H1 (cell line): Measurements from ENCODE around the gene SHROOM3. TPM values are rescaled to one million over a fixed set of nuclear protein-coding genes. Genes with fewer than 3 reads are reported as not detected.

Experiments used
- CEBPB ChIP-seq: IDR thresholded peaks from 2 replicates; pipeline ENCODE4 v1.6.1; 2012; ENCODE audit warnings: low read depth, low read length
- CREB1 ChIP-seq: IDR thresholded peaks from 2 replicates; pipeline ENCODE4 v1.6.1; 2012; ENCODE audit warnings: inconsistent platforms
- CTCF ChIP-seq, 3 experiments: IDR thresholded peaks; 1 replicate in 2 of 3; 2 replicates in 1 of 3; pipeline versions ENCODE4 v1.5.1 to v1.6.1; 2011; ENCODE audit warnings: low read length in 3 of 3, mild to moderate bottlenecking in 3 of 3, inconsistent platforms in 2 of 3, low read depth in 1 of 3, moderate library complexity in 1 of 3; ENCODE audit not compliant: insufficient read depth in 1 of 3; ENCODE audit errors: control extremely low read depth in 1 of 3
- RXRA ChIP-seq: IDR thresholded peaks from 2 replicates; pipeline ENCODE4 v1.6.1; 2011; ENCODE audit warnings: low read depth, mild to moderate bottlenecking, low read length, moderate library complexity; ENCODE audit not compliant: insufficient read depth
- SP1 ChIP-seq: IDR thresholded peaks from 2 replicates; pipeline ENCODE4 v1.6.1; 2011; ENCODE audit warnings: low read depth, low read length
- polyA plus RNA-seq, 7 experiments: library from polyadenylated mRNA; depleted of rRNA in 3 of 7; stranded (reverse) in 5 of 7; unstranded in 2 of 7; fragments of >200 nt in 5 of 7; fragments of 200-250 nt in 2 of 7; gene quantifications; 1 replicate in 5 of 7; 2 replicates in 1 of 7; 4 replicates in 1 of 7; pipeline versions ENCODE4 v1.2.1 to v1.2.3, GENCODE V29; 2011 to 2013; ENCODE audit warnings: missing spikeins in 2 of 7, mixed read lengths in 2 of 7
- total RNA-seq: library from RNA; stranded (reverse); fragmentation: NEBNext Ultra II Directional; extraction: Animal tissue kit (Norgen Biotek cat#: 25700); gene quantifications from 2 replicates; pipeline ENCODE4 v1.2.1, GENCODE V29; 2021
- TF ChIP-seq, protein P1 (sequence below): IDR thresholded peaks from 2 replicates; pipeline ENCODE4 v1.6.1; 2012; ENCODE audit warnings: inconsistent platforms
- TF ChIP-seq, protein P2 (sequence below): fragments of 300-600 bp; sonication (generic); IDR thresholded peaks from 2 replicates; pipeline ENCODE4 v1.7.1; 2012; ENCODE audit warnings: low read length, moderate library complexity, mild to moderate bottlenecking, inconsistent platforms; ENCODE audit not compliant: insufficient replicate concordance

Gene SHROOM3
- total and polyA plus RNA-seq, 2 of the 8 experiments (the other 6 are each of a cell fraction or from before 2014, with no cell fraction given) = 15.8 to 34.0 TPM

GRCh38 chr4:76758996-76759395 lies 324.0 kb downstream of the SHROOM3 start (continued):
- no peak for TF ChIP-seq RXRA
- no peak for TF ChIP-seq CTCF (IDR thresholded peaks at IDR 0.05; ENCODE audit: control extremely low read depth in 1 of 3, insufficient read depth in 1 of 3, low read depth in 1 of 3, low read length in 3 of 3)
- TF ChIP-seq SP1 = no peak
- TF ChIP-seq CREB1 = no peak
- TF ChIP-seq, protein P1, sequence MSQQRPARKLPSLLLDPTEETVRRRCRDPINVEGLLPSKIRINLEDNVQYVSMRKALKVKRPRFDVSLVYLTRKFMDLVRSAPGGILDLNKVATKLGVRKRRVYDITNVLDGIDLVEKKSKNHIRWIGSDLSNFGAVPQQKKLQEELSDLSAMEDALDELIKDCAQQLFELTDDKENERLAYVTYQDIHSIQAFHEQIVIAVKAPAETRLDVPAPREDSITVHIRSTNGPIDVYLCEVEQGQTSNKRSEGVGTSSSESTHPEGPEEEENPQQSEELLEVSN = no peak
- no peak for TF ChIP-seq CEBPB
- TF ChIP-seq, protein P2, sequence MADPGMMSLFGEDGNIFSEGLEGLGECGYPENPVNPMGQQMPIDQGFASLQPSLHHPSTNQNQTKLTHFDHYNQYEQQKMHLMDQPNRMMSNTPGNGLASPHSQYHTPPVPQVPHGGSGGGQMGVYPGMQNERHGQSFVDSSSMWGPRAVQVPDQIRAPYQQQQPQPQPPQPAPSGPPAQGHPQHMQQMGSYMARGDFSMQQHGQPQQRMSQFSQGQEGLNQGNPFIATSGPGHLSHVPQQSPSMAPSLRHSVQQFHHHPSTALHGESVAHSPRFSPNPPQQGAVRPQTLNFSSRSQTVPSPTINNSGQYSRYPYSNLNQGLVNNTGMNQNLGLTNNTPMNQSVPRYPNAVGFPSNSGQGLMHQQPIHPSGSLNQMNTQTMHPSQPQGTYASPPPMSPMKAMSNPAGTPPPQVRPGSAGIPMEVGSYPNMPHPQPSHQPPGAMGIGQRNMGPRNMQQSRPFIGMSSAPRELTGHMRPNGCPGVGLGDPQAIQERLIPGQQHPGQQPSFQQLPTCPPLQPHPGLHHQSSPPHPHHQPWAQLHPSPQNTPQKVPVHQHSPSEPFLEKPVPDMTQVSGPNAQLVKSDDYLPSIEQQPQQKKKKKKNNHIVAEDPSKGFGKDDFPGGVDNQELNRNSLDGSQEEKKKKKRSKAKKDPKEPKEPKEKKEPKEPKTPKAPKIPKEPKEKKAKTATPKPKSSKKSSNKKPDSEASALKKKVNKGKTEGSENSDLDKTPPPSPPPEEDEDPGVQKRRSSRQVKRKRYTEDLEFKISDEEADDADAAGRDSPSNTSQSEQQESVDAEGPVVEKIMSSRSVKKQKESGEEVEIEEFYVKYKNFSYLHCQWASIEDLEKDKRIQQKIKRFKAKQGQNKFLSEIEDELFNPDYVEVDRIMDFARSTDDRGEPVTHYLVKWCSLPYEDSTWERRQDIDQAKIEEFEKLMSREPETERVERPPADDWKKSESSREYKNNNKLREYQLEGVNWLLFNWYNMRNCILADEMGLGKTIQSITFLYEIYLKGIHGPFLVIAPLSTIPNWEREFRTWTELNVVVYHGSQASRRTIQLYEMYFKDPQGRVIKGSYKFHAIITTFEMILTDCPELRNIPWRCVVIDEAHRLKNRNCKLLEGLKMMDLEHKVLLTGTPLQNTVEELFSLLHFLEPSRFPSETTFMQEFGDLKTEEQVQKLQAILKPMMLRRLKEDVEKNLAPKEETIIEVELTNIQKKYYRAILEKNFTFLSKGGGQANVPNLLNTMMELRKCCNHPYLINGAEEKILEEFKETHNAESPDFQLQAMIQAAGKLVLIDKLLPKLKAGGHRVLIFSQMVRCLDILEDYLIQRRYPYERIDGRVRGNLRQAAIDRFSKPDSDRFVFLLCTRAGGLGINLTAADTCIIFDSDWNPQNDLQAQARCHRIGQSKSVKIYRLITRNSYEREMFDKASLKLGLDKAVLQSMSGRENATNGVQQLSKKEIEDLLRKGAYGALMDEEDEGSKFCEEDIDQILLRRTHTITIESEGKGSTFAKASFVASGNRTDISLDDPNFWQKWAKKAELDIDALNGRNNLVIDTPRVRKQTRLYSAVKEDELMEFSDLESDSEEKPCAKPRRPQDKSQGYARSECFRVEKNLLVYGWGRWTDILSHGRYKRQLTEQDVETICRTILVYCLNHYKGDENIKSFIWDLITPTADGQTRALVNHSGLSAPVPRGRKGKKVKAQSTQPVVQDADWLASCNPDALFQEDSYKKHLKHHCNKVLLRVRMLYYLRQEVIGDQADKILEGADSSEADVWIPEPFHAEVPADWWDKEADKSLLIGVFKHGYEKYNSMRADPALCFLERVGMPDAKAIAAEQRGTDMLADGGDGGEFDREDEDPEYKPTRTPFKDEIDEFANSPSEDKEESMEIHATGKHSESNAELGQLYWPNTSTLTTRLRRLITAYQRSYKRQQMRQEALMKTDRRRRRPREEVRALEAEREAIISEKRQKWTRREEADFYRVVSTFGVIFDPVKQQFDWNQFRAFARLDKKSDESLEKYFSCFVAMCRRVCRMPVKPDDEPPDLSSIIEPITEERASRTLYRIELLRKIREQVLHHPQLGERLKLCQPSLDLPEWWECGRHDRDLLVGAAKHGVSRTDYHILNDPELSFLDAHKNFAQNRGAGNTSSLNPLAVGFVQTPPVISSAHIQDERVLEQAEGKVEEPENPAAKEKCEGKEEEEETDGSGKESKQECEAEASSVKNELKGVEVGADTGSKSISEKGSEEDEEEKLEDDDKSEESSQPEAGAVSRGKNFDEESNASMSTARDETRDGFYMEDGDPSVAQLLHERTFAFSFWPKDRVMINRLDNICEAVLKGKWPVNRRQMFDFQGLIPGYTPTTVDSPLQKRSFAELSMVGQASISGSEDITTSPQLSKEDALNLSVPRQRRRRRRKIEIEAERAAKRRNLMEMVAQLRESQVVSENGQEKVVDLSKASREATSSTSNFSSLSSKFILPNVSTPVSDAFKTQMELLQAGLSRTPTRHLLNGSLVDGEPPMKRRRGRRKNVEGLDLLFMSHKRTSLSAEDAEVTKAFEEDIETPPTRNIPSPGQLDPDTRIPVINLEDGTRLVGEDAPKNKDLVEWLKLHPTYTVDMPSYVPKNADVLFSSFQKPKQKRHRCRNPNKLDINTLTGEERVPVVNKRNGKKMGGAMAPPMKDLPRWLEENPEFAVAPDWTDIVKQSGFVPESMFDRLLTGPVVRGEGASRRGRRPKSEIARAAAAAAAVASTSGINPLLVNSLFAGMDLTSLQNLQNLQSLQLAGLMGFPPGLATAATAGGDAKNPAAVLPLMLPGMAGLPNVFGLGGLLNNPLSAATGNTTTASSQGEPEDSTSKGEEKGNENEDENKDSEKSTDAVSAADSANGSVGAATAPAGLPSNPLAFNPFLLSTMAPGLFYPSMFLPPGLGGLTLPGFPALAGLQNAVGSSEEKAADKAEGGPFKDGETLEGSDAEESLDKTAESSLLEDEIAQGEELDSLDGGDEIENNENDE = no peak
